Common myeloid progenitor, CD34-positive (primary cell): ENCODE measurements around the gene ITGA6.
A peak's percentile ranks its signal among the peaks of the same experiment; 100 is the strongest.

ENCODE experiments used
- CTCF ChIA-PET: fragments of 350-600 bp; sonication (Branson Sonifier 250); formaldehyde crosslinking; loops from one replicate; lab custom pipeline; 2021; ENCODE audit warnings: antibody characterized with exemption; lab: Charles Lee
- POLR2A ChIA-PET: fragments of 350-600 bp; sonication (Branson Sonifier 250); formaldehyde crosslinking; loops from one replicate; lab custom pipeline; 2021; ENCODE audit warnings: antibody characterized with exemption; lab: Charles Lee
- DNase-seq, 3 donors: peaks; one replicate each; pipeline versions ENCODE4 v3.0.0 to v3.0.0-alpha.2; 2013
- H3K27ac ChIP-seq, 2 experiments: 1 replicate in 1 of 2; 2 replicates in 1 of 2; pipeline ENCODE4 v1.7.0; 2013; ENCODE audit warnings: inconsistent platforms in 2 of 2, low read length in 2 of 2, mild to moderate bottlenecking in 2 of 2, low read depth in 1 of 2, moderate library complexity in 1 of 2; ENCODE audit not compliant: severe bottlenecking in 2 of 2, insufficient read depth in 1 of 2, poor library complexity in 1 of 2
- H3K27me3 ChIP-seq, 5 experiments: replicated peaks in 2 of 5; 1 replicate in 3 of 5; 2 replicates in 2 of 5; pipeline versions ENCODE4 v1.6.1 to v1.7.0; 2013; ENCODE audit warnings: low read length in 4 of 5, mild to moderate bottlenecking in 2 of 5, moderate library complexity in 2 of 5, inconsistent platforms in 1 of 5; ENCODE audit not compliant: insufficient read depth in 5 of 5, control insufficient read depth in 4 of 5
- H3K36me3 ChIP-seq, 4 experiments: 1 replicate in 2 of 4; 2 replicates in 2 of 4; pipeline versions ENCODE4 v1.6.1 to v1.7.0; 2013; ENCODE audit warnings: low read length in 3 of 4, control low read depth in 1 of 4, mild to moderate bottlenecking in 1 of 4; ENCODE audit not compliant: control insufficient read depth in 4 of 4, insufficient read depth in 4 of 4
- H3K4me1 ChIP-seq, 4 experiments: 1 replicate in 3 of 4; 2 replicates in 1 of 4; pipeline versions ENCODE4 v1.6.1 to v1.7.1; 2013; ENCODE audit warnings: low read length in 3 of 4, mild to moderate bottlenecking in 3 of 4, control low read depth in 1 of 4, inconsistent platforms in 1 of 4, moderate library complexity in 1 of 4; ENCODE audit not compliant: control insufficient read depth in 4 of 4, insufficient read depth in 4 of 4; ENCODE audit errors: control extremely low read depth in 1 of 4
- H3K4me3 ChIP-seq, 7 experiments: 1 replicate in 4 of 7; 2 replicates in 3 of 7; pipeline versions ENCODE4 v1.5.1 to v1.7.0; 2013; ENCODE audit warnings: mild to moderate bottlenecking in 7 of 7, low read length in 6 of 7, moderate library complexity in 6 of 7, inconsistent platforms in 2 of 7, low read depth in 2 of 7, control low read depth in 1 of 7; ENCODE audit not compliant: insufficient read depth in 4 of 7, control insufficient read depth in 1 of 7; ENCODE audit errors: extremely low read depth in 1 of 7
- H3K9me3 ChIP-seq, 5 experiments: 1 replicate in 4 of 5; 2 replicates in 1 of 5; pipeline versions ENCODE4 v1.6.1 to v1.7.1; 2013; ENCODE audit warnings: low read length in 4 of 5, mild to moderate bottlenecking in 2 of 5, inconsistent platforms in 1 of 5, low read depth in 1 of 5, moderate library complexity in 1 of 5; ENCODE audit not compliant: control insufficient read depth in 4 of 5, insufficient read depth in 2 of 5; ENCODE audit errors: control extremely low read depth in 1 of 5
- WGBS: methylation state at CpG from one replicate; pipeline ENCODE4 v1.1.5; 2013; ENCODE audit not compliant: insufficient coverage; 5-methylcytosine and 5-hydroxymethylcytosine counted together

ITGA6 gene

DNA sequence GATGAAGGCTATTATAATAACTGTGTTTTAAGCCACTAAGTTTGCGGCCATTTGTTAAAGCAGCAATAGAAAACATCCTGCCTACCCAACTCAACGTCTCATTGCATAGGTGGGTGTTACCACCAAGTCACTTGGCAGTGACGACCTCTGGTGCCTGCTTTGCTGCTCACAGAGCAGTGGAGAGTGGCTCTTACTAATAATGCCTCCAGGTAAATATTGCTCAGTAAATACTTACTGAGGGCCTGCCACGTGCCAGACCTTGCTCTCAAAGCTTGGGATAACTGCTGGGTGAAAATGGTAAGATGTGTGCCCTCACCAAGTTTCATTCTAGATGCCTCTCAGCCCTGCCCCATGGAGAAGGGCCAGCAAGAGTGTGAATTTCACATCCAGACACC, 27.7 kb downstream of the ITGA6 start:
- Histone ChIP-seq H3K9me3 (no peaks in the 10 kb centered on the region), H3K36me3 (no peaks in the 10 kb centered on the region), H3K4me3 (peak overlapping the region in 1 of 7 experiments; percentile 7), H3K4me1 (peaks cover 6 to 39% (median 31%) of the 10 kb centered on the region in 4 experiments), H3K27me3 (no peaks in the 10 kb centered on the region), H3K27ac (no peak overlapping the region)
- DNase-seq: peak in 1 of 3 donors; percentile 41
- POLR2A ChIA-PET: no interaction called here
- CTCF ChIA-PET: interaction anchor here (1.4 to 19.7 kb wide), 3 partner anchors 9 to 283 kb away, joined by 4 to 515 read pairs (median 4); partner anchors contain the start of gene ITGA6
- WGBS: 7% methylated on average over 3 of the region's 4 CpGs

DNA sequence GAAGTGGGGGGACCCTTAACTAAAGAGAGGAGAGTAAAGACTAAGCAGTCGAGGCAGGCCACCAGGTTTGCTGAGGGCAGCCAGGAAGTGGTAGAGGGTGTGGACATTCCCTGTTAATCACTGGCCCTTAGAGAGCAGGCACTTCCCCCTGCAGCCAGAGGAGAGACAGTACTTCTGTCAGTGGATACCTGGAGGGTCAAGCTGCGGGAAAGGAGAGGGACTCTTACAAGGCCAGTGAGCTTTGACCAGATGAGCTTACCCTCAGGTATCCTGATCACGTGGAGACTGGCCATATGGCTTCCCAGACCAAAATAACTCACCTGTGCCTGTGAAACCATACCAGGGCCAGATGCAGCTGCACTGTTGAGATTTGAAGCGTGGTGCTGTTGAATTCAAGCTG, 28.6 kb downstream of the ITGA6 start:
- H3K36me3 ChIP-seq: no peaks in the 10 kb centered on the region
- no peaks in the 10 kb centered on the region for H3K27me3 ChIP-seq
- ChIA-PET POLR2A (no interaction called here), CTCF (interaction anchor here (1.1 to 19.7 kb wide), 11 partner anchors 8 to 756 kb away, joined by 3 to 515 read pairs (median 3); partner anchors contain the start of gene ITGA6)
- no peak overlapping the region for H3K27ac ChIP-seq
- H3K9me3 ChIP-seq: no peaks in the 10 kb centered on the region
- H3K4me3 ChIP-seq: no peak overlapping the region
- no peak for DNase-seq
- H3K4me1 ChIP-seq: peaks cover 15 to 47% (median 36%) of the 10 kb centered on the region in 4 experiments
- WGBS: 70% methylated on average over 4 of the region's 4 CpGs

- H3K27me3 ChIP-seq: no peaks in the 10 kb centered on the region
- peaks cover 20 to 63% (median 51%) of the 10 kb centered on the region in 4 experiments for H3K4me1 ChIP-seq
- H3K9me3 ChIP-seq: no peaks in the 10 kb centered on the region
- no peaks in the 10 kb centered on the region for H3K36me3 ChIP-seq
- DNase-seq: peak in 2 of 3 donors; percentile 46 to 67
- H3K4me3 ChIP-seq: no peak overlapping the region
- H3K27ac ChIP-seq: no peak overlapping the region
- ChIA-PET POLR2A (interaction anchor here (0.6 kb wide), 2 partner anchors 11 to 79 kb away, joined by 3 to 4 read pairs; no protein-coding TSS in a partner anchor), CTCF (interaction anchor here (1.0 to 19.7 kb wide), 4 partner anchors 22 to 339 kb away, joined by 3 to 515 read pairs (median 6); partner anchors contain the start of gene ITGA6)
- WGBS: 0% methylated on average over 1 of the region's 4 CpGs
Observed at GRCh38 chr2:172457536-172457935, 30.1 kb downstream of the ITGA6 start.

DNA sequence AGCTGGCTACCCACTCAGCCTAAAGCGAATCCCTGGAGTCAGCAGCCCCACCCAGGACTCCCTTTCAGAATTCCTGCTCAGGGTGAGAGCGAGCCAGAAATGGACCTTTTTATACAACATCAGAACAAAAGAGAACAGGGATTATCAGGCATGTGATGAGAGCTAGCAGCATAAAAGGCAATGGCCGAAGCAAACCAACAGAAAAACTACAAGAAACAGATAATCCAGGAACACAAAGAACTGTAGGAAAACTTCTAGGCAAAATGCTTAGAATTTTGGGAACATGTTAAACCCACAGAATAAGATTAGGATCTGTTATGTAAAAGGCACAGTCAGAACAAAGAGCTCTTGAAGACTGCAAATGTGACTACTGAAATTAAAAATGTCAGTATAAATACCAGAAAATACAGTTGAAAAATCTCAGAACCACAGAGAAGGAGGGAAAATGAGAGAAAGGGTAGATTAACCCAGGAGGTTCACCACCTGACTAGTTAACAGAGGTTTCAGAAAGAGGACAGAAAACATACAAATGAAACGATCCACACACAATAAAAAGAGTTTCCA, 31.3 kb downstream of the ITGA6 start:
- Histone ChIP-seq H3K27me3 (no peaks in the 10 kb centered on the region), H3K4me3 (no peak overlapping the region), H3K36me3 (no peaks in the 10 kb centered on the region), H3K4me1 (peaks cover 28 to 74% (median 61%) of the 10 kb centered on the region in 4 experiments), H3K27ac (no peak overlapping the region), H3K9me3 (no peaks in the 10 kb centered on the region)
- no peak for DNase-seq
- POLR2A ChIA-PET: no interaction called here
- CTCF ChIA-PET: interaction anchor here (1.0 to 19.7 kb wide), 3 partner anchors 23 to 340 kb away, joined by 4 to 515 read pairs (median 9); partner anchors contain the start of gene ITGA6
- WGBS: 100% methylated on average over 1 of the region's 4 CpGs

GRCh38 chr2:172460780-172461201, 33.4 kb downstream of the ITGA6 start:
- DNase-seq: peak in 2 of 3 donors; percentile 60 to 85
- Histone ChIP-seq H3K27ac (no peak overlapping the region), H3K9me3 (no peaks in the 10 kb centered on the region), H3K27me3 (no peaks in the 10 kb centered on the region), H3K4me3 (peak overlapping the region in 2 of 7 experiments; percentile 14 to 19), H3K4me1 (peaks cover 38 to 80% (median 61%) of the 10 kb centered on the region in 4 experiments), H3K36me3 (no peaks in the 10 kb centered on the region)
- ChIA-PET CTCF (interaction anchor here (0.8 to 19.7 kb wide), 34 partner anchors 9 to 757 kb away, joined by 3 to 515 read pairs (median 9); partner anchors contain the start of gene ITGA6), POLR2A (interaction anchor here (0.5 to 1.3 kb wide), 3 partner anchors 27 to 288 kb away, joined by 3 to 4 read pairs (median 3); no protein-coding TSS in a partner anchor)
- WGBS: no CpG with 5 or more reads among the region's 1 CpG

DNA sequence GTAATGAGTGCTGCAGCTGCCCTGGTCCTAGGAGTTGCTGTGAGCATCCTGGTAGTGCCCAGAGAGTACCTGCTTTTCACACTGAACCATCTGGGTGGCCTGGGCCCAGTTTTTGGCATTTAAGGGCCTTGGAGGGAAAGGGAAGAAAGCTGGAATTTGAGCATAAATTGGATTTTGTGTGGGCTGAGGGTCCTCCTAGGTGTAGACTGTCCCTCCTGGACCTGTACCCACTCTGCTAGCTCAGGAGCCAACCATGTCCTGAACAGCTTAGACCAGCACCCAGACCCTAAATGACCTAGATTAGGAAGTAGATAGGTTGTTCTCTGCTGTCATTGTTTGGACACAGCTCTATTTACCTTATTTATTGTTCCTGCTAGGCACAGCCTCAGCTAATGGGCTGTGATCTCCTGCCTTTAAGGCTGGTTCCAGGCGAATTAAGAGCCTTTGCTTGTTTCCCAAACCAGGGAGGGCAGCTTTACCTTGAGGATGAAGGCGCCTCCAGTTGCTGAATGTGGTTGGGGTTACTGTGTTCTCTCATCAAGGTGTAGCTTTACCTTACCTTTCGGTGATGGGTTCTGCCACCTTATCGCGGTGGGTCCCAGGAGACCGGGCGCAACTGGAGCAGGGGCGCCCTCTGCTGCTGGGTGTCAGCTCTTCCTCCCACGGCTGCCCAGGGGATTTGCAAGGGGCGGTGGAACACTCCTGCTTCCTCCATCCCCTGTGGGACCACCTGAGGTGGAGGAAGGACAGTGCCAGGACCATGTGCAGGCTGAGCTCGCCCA, 34.4 kb downstream of the ITGA6 start:
- ChIA-PET CTCF (interaction anchor here (0.6 to 19.7 kb wide), 64 partner anchors 9 to 874 kb away, joined by 3 to 515 read pairs (median 5); partner anchors contain the start of gene ITGA6), POLR2A (interaction anchor here (0.6 to 1.3 kb wide), 2 partner anchors 129 to 289 kb away, joined by 3 read pairs; no protein-coding TSS in a partner anchor)
- Histone ChIP-seq H3K36me3 (peaks cover 0 to 4% (median 1%) of the 10 kb centered on the region in 4 experiments), H3K27ac (no peak overlapping the region), H3K9me3 (no peaks in the 10 kb centered on the region), H3K27me3 (no peaks in the 10 kb centered on the region), H3K4me3 (peak overlapping the region in 1 of 7 experiments; percentile 52), H3K4me1 (peaks cover 38 to 74% (median 57%) of the 10 kb centered on the region in 4 experiments)
- 7% methylated on average over 7 of the region's 11 CpGs for WGBS
- DNase-seq: peak; percentile 65 to 72 (median 68)
